HCT116 (cell line): Measurements from ENCODE around the gene TAS2R3. TPM values are rescaled to one million over a fixed set of nuclear protein-coding genes. Genes with fewer than 3 reads are reported as not detected.

Source experiments
- ATAC-seq: fragments of 200-7000 bp; cut with Tn5 transposase; 2 replicates; pipeline ENCODE4 v1.9.1; 2020; ENCODE audit warnings: mild to moderate bottlenecking, moderate library complexity
- BruUV-seq: library from RNA; stranded (reverse); fragments of 400-500 nt; replicated peaks from 2 replicates; lab custom pipeline; 2021; lab: Mats Ljungman, UMichigan
- CTCF ChIA-PET: fragments of 300-600 bp; sonication (Branson Sonifier 250); formaldehyde crosslinking; loops from one replicate; lab custom pipeline; 2021; ENCODE audit warnings: antibody characterized with exemption; lab: Charles Lee
- POLR2A ChIA-PET: fragments of 300-600, 350-600 bp; sonication (Branson Sonifier 250); formaldehyde crosslinking; loops from one replicate; lab custom pipeline; 2021; ENCODE audit warnings: antibody characterized with exemption; lab: Charles Lee
- RAD21 ChIA-PET, 2 experiments: fragments of 300-600 bp; sonication (Branson Sonifier 250); formaldehyde crosslinking; loops; one replicate each; lab custom pipeline; 2023; ENCODE audit warnings: low total read pairs in 2 of 2; ENCODE audit not compliant: uncharacterized antibody in 2 of 2, unreplicated experiment in 2 of 2, low non-redundant PET in 1 of 2; lab: Charles Lee
- DNase-seq: peaks from one replicate; pipeline ENCODE4 v3.0.0-alpha.2; 2010; ENCODE audit warnings: low read depth, low spot score
- H2AFZ ChIP-seq: fragments of 200-600 bp; shearing (Covaris generic), sonication (generic); 2 replicates; pipeline ENCODE4 v1.6.1; 2017; ENCODE audit warnings: low read depth, mixed run types, mixed read lengths, antibody characterized with exemption, low read length; ENCODE audit not compliant: poor library complexity, severe bottlenecking
- H3K27ac ChIP-seq: 2 replicates; pipeline ENCODE4 v1.5.1; 2012; ENCODE audit warnings: low read depth, low read length
- H3K27me3 ChIP-seq: fragments of 200-600 bp; sonication (generic); 2 replicates; pipeline ENCODE4 v1.6.1; 2016; ENCODE audit warnings: mixed run types, low read length, mixed read lengths; ENCODE audit not compliant: insufficient read depth
- H3K36me3 ChIP-seq, 2 experiments: fragments of 200-500 bp in 1 of 2; fragments of 200-600 bp in 1 of 2; sonication (Bioruptor generic) in 1 of 2; sonication (generic) in 1 of 2; 2 replicates each; pipeline versions ENCODE4 v1.5.1 to v1.6.1; 2014 to 2016; ENCODE audit warnings: low read length in 2 of 2, inconsistent platforms in 1 of 2, mixed read lengths in 1 of 2, mixed run types in 1 of 2; ENCODE audit not compliant: insufficient read depth in 2 of 2, control insufficient read depth in 1 of 2
- H3K4me1 ChIP-seq, 2 experiments: fragments of 200-600 bp in 1 of 2; sonication (generic) in 1 of 2; 2 replicates each; pipeline versions ENCODE4 v1.5.1 to v1.6.1; 2012 to 2017; ENCODE audit warnings: low read length in 2 of 2, inconsistent platforms in 1 of 2, mild to moderate bottlenecking in 1 of 2, mixed read lengths in 1 of 2, mixed run types in 1 of 2, moderate library complexity in 1 of 2; ENCODE audit not compliant: insufficient read depth in 2 of 2, control insufficient read depth in 1 of 2
- H3K4me2 ChIP-seq: fragments of 200-600 bp; sonication (generic); 2 replicates; pipeline ENCODE4 v1.6.1; 2017; ENCODE audit warnings: mixed run types, low read length, mixed read lengths
- H3K4me3 ChIP-seq, 2 experiments: fragments of 200-600 bp in 1 of 2; sonication (generic) in 1 of 2; replicated peaks in 1 of 2; 2 replicates each; pipeline ENCODE4 v1.5.1; 2011 to 2016; ENCODE audit warnings: low read length in 2 of 2, control low read depth in 1 of 2, low read depth in 1 of 2, mild to moderate bottlenecking in 1 of 2, mixed read lengths in 1 of 2, mixed run types in 1 of 2
- H3K79me2 ChIP-seq: fragments of 200-600 bp; sonication (generic); 2 replicates; pipeline ENCODE4 v1.6.1; 2017; ENCODE audit warnings: mild to moderate bottlenecking, mixed run types, low read length, moderate library complexity, mixed read lengths; ENCODE audit not compliant: insufficient read depth
- H3K9ac ChIP-seq: fragments of 200-600 bp; sonication (generic); 2 replicates; pipeline ENCODE4 v1.6.1; 2016; ENCODE audit warnings: low read length, mixed read lengths
- H3K9me2 ChIP-seq: fragments of 200-600 bp; sonication (generic), shearing (Covaris generic); 2 replicates; pipeline ENCODE4 v1.6.1; 2017; ENCODE audit warnings: mixed run types, mild to moderate bottlenecking, moderate library complexity; ENCODE audit not compliant: insufficient read depth
- H3K9me3 ChIP-seq, 2 experiments: fragments of 200-500 bp in 1 of 2; fragments of 200-600 bp in 1 of 2; sonication (Bioruptor generic) in 1 of 2; sonication (generic) in 1 of 2; 2 replicates each; pipeline ENCODE4 v1.6.1; 2014 to 2017; ENCODE audit warnings: low read length in 2 of 2, mixed read lengths in 2 of 2, inconsistent platforms in 1 of 2, low read depth in 1 of 2, mild to moderate bottlenecking in 1 of 2, mixed run types in 1 of 2, moderate library complexity in 1 of 2; ENCODE audit not compliant: control insufficient read depth in 1 of 2, insufficient read depth in 1 of 2
- H4K20me1 ChIP-seq: fragments of 200-600 bp; sonication (generic), shearing (Covaris generic); 2 replicates; pipeline ENCODE4 v1.6.1; 2017; ENCODE audit warnings: mixed run types, mild to moderate bottlenecking, moderate library complexity; ENCODE audit not compliant: insufficient read depth
- ATF3 ChIP-seq: IDR thresholded peaks from 2 replicates; pipeline ENCODE4 v1.6.1; 2012
- CEBPB ChIP-seq: IDR thresholded peaks from 2 replicates; pipeline ENCODE4 v1.6.1; 2012; ENCODE audit warnings: low read depth
- EGR1 ChIP-seq: IDR thresholded peaks from 2 replicates; pipeline ENCODE4 v1.6.1; 2012; ENCODE audit warnings: low read depth
- ELF1 ChIP-seq: IDR thresholded peaks from 2 replicates; pipeline ENCODE4 v1.6.1; 2012; ENCODE audit warnings: low read depth, borderline replicate concordance
- EZH2 ChIP-seq: fragments of 200-600 bp; sonication (generic); IDR thresholded peaks from 2 replicates; pipeline ENCODE4 v1.6.1; 2017; ENCODE audit warnings: antibody characterized with exemption, mixed run types
- EZH2phosphoT487 ChIP-seq: fragments of 200-600 bp; IDR thresholded peaks from 2 replicates; pipeline ENCODE4 v1.6.1; 2018; ENCODE audit warnings: antibody characterized with exemption, borderline replicate concordance
- FOSL1 ChIP-seq: IDR thresholded peaks from 2 replicates; pipeline ENCODE4 v1.6.1; 2012; ENCODE audit warnings: low read depth
- JUND ChIP-seq: IDR thresholded peaks from 2 replicates; pipeline ENCODE4 v1.6.1; 2012
- POLR2AphosphoS5 ChIP-seq: IDR thresholded peaks from 2 replicates; pipeline ENCODE4 v1.6.1; 2011; ENCODE audit warnings: mild to moderate bottlenecking, low read depth, low read length, moderate library complexity
- RAD21 ChIP-seq: IDR thresholded peaks from 2 replicates; pipeline ENCODE4 v1.6.1; 2012; ENCODE audit warnings: low read depth, mild to moderate bottlenecking
- SIN3A ChIP-seq: IDR thresholded peaks from 2 replicates; pipeline ENCODE4 v1.6.1; 2012; ENCODE audit warnings: low read depth
- SP1 ChIP-seq: IDR thresholded peaks from 2 replicates; pipeline ENCODE4 v1.6.1; 2012; ENCODE audit warnings: low read depth
- SRF ChIP-seq: IDR thresholded peaks from 2 replicates; pipeline ENCODE4 v1.6.1; 2012; ENCODE audit warnings: low read depth
- TCF7L2 ChIP-seq: IDR thresholded peaks from 2 replicates; pipeline ENCODE4 v1.7.0; 2011; ENCODE audit warnings: borderline replicate concordance, inconsistent platforms; ENCODE audit not compliant: insufficient read depth, insufficient read length; ENCODE audit errors: extremely low read depth
- YY1 ChIP-seq: IDR thresholded peaks from 2 replicates; pipeline ENCODE4 v1.6.1; 2011; ENCODE audit warnings: low read length, low read depth, moderate library complexity, mild to moderate bottlenecking; ENCODE audit not compliant: insufficient replicate concordance; ENCODE audit errors: extremely low read depth
- ZFX ChIP-seq: fragments of 450-650 bp; IDR thresholded peaks from 2 replicates; pipeline ENCODE4 v1.6.1; 2017
- intact Hi-C: fragments of 100-400 bp; cut with micrococcal nuclease; formaldehyde crosslinking; loops from 2 replicates; pipeline ENCODE4 v1.10.0; 2022
- total RNA-seq: library from RNA; stranded (reverse); gene quantifications from one replicate; pipeline ENCODE4 v1.2.1, GENCODE V29; 2021; ENCODE audit not compliant: unreplicated experiment
- TF ChIP-seq, protein P1 (sequence below): IDR thresholded peaks from 2 replicates; pipeline ENCODE4 v1.6.1; 2011; ENCODE audit warnings: mild to moderate bottlenecking, low read length, moderate library complexity; ENCODE audit not compliant: insufficient replicate concordance; ENCODE audit errors: extremely low read depth

Gene TAS2R3
- total RNA-seq, 1 experiment from 2014 or later, result 1.4 TPM

GRCh38 chr7:141739250-141739649 lies 24.6 kb upstream of the TAS2R3 start:
- no peaks in the 10 kb centered on the region for H3K27me3 ChIP-seq
- ATAC-seq (no peak), DNase-seq (no peak)
- peaks cover 4 to 13% of the 10 kb centered on the region in 2 experiments; a peak in 3 of 4 replicates for H3K4me1 ChIP-seq
- ChIA-PET CTCF (interaction anchor here (1.5 to 1.6 kb wide), 2 partner anchors 17 to 31 kb away, joined by 3 to 4 read pairs; partner anchors contain the start of gene WEE2), POLR2A (no interaction called here), RAD21 (no interaction called here)
- H3K9ac ChIP-seq, result peak overlapping the region; percentile 89
- no TSS peak for BruUV-seq
- H3K9me2 ChIP-seq, result no peaks in the 10 kb centered on the region
- peak overlapping the region; percentile 86 to 88 for H3K4me3 ChIP-seq
- H3K4me2 ChIP-seq, result peak overlapping the region; percentile 84
- no peaks in the 10 kb centered on the region for H3K9me3 ChIP-seq
- no peak overlapping the region for H3K27ac ChIP-seq
- no peak overlapping the region for H2AFZ ChIP-seq
- H3K36me3 ChIP-seq, result peaks cover 35 to 36% of the 10 kb centered on the region in 2 experiments
- peaks cover 6% of the 10 kb centered on the region; the same call in 1 of the 2 replicates for H4K20me1 ChIP-seq
- TF ChIP-seq EZH2 (no peak), SIN3A (no peak), ATF3 (no peak), SRF (no peak), TCF7L2 (no peak), YY1 (no peak), FOSL1 (no peak), ELF1 (no peak), RAD21 (no peak), SP1 (no peak), EGR1 (no peak), JUND (no peak), ZFX (no peak), CEBPB (no peak), EZH2phosphoT487 (no peak), POLR2AphosphoS5 (no peak)
- TF ChIP-seq, protein P1, sequence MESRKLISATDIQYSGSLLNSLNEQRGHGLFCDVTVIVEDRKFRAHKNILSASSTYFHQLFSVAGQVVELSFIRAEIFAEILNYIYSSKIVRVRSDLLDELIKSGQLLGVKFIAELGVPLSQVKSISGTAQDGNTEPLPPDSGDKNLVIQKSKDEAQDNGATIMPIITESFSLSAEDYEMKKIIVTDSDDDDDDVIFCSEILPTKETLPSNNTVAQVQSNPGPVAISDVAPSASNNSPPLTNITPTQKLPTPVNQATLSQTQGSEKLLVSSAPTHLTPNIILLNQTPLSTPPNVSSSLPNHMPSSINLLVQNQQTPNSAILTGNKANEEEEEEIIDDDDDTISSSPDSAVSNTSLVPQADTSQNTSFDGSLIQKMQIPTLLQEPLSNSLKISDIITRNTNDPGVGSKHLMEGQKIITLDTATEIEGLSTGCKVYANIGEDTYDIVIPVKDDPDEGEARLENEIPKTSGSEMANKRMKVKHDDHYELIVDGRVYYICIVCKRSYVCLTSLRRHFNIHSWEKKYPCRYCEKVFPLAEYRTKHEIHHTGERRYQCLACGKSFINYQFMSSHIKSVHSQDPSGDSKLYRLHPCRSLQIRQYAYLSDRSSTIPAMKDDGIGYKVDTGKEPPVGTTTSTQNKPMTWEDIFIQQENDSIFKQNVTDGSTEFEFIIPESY, result no peak
- H3K79me2 ChIP-seq, result peaks cover 61% of the 10 kb centered on the region
- intact Hi-C loops, result loop anchor here (2.0 to 10.0 kb wide), 2 partner anchors 184 to 724 kb away; partner anchors contain the start of genes AGK and MRPS33
